H1 (cell line): ENCODE results near the gene ZNF70. TPM values are rescaled to one million over a fixed set of nuclear protein-coding genes. Genes with fewer than 3 reads are reported as not detected.

ENCODE experiments used
- CTCF ChIA-PET: fragments of 300-600 bp; sonication (Branson Sonifier 250); formaldehyde crosslinking; loops from one replicate; lab custom pipeline; 2021; ENCODE audit not compliant: partially characterized antibody; lab: Charles Lee
- POLR2A ChIA-PET: fragments of 300-600 bp; sonication (Branson Sonifier 250); formaldehyde crosslinking; loops from one replicate; lab custom pipeline; 2021; ENCODE audit warnings: inconsistent platforms; ENCODE audit not compliant: partially characterized antibody; lab: Charles Lee
- DNase-seq, 2 experiments: peaks; one replicate each; pipeline versions ENCODE4 v3.0.0 to v3.0.0-alpha.2; 2010 to 2022; ENCODE audit warnings: low spot score in 2 of 2, low read depth in 1 of 2, mixed read lengths in 1 of 2
- FAIRE-seq: peaks from 2 replicates; lab custom pipeline; 2011; peaks lifted over from hg19 to GRCh38; lab: Jason Lieb, UNC
- H2AFZ ChIP-seq: 2 replicates; pipeline ENCODE4 v1.8.1; 2012; ENCODE audit warnings: low read length, inconsistent platforms
- H2AK5ac ChIP-seq: 2 replicates; pipeline ENCODE4 v1.6.1; 2013; ENCODE audit warnings: low read depth, low read length
- H2BK120ac ChIP-seq: replicated peaks from 2 replicates; pipeline ENCODE3; 2013; ENCODE audit warnings: low read depth, low read length, inconsistent platforms
- H2BK12ac ChIP-seq: 2 replicates; pipeline ENCODE4 v1.6.1; 2013; ENCODE audit warnings: low read depth, low read length
- H2BK15ac ChIP-seq: 2 replicates; pipeline ENCODE4 v1.6.1; 2013; ENCODE audit warnings: low read length
- H2BK20ac ChIP-seq: 2 replicates; pipeline ENCODE4 v1.6.1; 2013; ENCODE audit warnings: low read length
- H2BK5ac ChIP-seq: 2 replicates; pipeline ENCODE4 v1.6.1; 2013; ENCODE audit warnings: low read depth, low read length
- H3K14ac ChIP-seq: 2 replicates; pipeline ENCODE4 v1.6.1; 2013; ENCODE audit warnings: inconsistent platforms; ENCODE audit not compliant: insufficient read length
- H3K18ac ChIP-seq: 2 replicates; pipeline ENCODE4 v1.6.1; 2013; ENCODE audit warnings: low read length; ENCODE audit errors: extremely low read depth
- H3K23ac ChIP-seq: 2 replicates; pipeline ENCODE4 v1.6.1; 2013; ENCODE audit warnings: inconsistent platforms; ENCODE audit not compliant: insufficient read length
- H3K23me2 ChIP-seq: 2 replicates; pipeline ENCODE4 v1.6.1; 2013; ENCODE audit warnings: low read depth, low read length
- H3K27ac ChIP-seq: 2 replicates; pipeline ENCODE4 v1.6.1; 2011; ENCODE audit warnings: low read depth, low read length, inconsistent platforms
- H3K27me3 ChIP-seq, 4 experiments: replicated peaks in 1 of 4; 1 replicate in 1 of 4; 2 replicates in 3 of 4; pipeline versions ENCODE4 v1.6.1 to v1.8.1; 2011 to 2013; ENCODE audit warnings: low read length in 3 of 4, mild to moderate bottlenecking in 3 of 4, inconsistent platforms in 2 of 4, mixed read lengths in 2 of 4, moderate library complexity in 1 of 4; ENCODE audit not compliant: control insufficient read depth in 3 of 4, insufficient read depth in 3 of 4; ENCODE audit errors: extremely low read depth in 1 of 4
- H3K36me3 ChIP-seq, 4 experiments: 2 replicates each; pipeline versions ENCODE4 v1.6.1 to v1.8.1; 2011 to 2013; ENCODE audit warnings: mild to moderate bottlenecking in 4 of 4, low read length in 3 of 4, moderate library complexity in 2 of 4, control low read depth in 1 of 4, inconsistent platforms in 1 of 4; ENCODE audit not compliant: insufficient read depth in 4 of 4, control insufficient read depth in 2 of 4
- H3K4ac ChIP-seq: replicated peaks from 2 replicates; pipeline ENCODE3; 2013; ENCODE audit warnings: low read length, low read depth, mixed read lengths, inconsistent platforms; ENCODE audit not compliant: insufficient read length
- H3K4me1 ChIP-seq, 4 experiments: replicated peaks in 1 of 4; 1 replicate in 1 of 4; 2 replicates in 3 of 4; pipeline versions ENCODE4 v1.6.1 to v1.8.1; 2011 to 2013; ENCODE audit warnings: low read length in 3 of 4, inconsistent platforms in 2 of 4, mixed read lengths in 1 of 4; ENCODE audit not compliant: insufficient read depth in 4 of 4, control insufficient read depth in 3 of 4
- H3K4me2 ChIP-seq, 2 experiments: 2 replicates each; pipeline versions ENCODE4 v1.6.1 to v1.8.1; 2011 to 2013; ENCODE audit warnings: low read depth in 2 of 2, low read length in 2 of 2, control low read depth in 1 of 2, inconsistent platforms in 1 of 2, mild to moderate bottlenecking in 1 of 2; ENCODE audit not compliant: insufficient read depth in 1 of 2
- H3K4me3 ChIP-seq, 4 experiments: fragments of 200-600, 300-600 bp in 1 of 4; sonication (generic), shearing (Covaris generic), sonication (Bioruptor Twin) in 1 of 4; 2 replicates each; pipeline versions ENCODE4 v1.5.1 to v1.8.1; 2011 to 2016; ENCODE audit warnings: low read length in 4 of 4, low read depth in 3 of 4, control low read depth in 2 of 4, inconsistent platforms in 2 of 4, mild to moderate bottlenecking in 2 of 4, mixed read lengths in 1 of 4, moderate library complexity in 1 of 4; ENCODE audit not compliant: insufficient read depth in 2 of 4; ENCODE audit errors: extremely low read depth in 1 of 4
- H3K56ac ChIP-seq: replicated peaks from 2 replicates; pipeline ENCODE3; 2013; ENCODE audit warnings: low read depth, mild to moderate bottlenecking, mixed read lengths, low read length, inconsistent platforms; ENCODE audit not compliant: insufficient read length
- H3K79me1 ChIP-seq: 2 replicates; pipeline ENCODE4 v1.6.1; 2013; ENCODE audit warnings: low read depth, low read length, control low read depth
- H3K79me2 ChIP-seq, 2 experiments: 2 replicates each; pipeline versions ENCODE4 v1.6.1 to v1.8.1; 2012 to 2013; ENCODE audit warnings: low read length in 2 of 2, mild to moderate bottlenecking in 2 of 2, inconsistent platforms in 1 of 2; ENCODE audit not compliant: insufficient read depth in 2 of 2, control insufficient read depth in 1 of 2
- H3K9ac ChIP-seq, 4 experiments: replicated peaks in 1 of 4; 1 replicate in 1 of 4; 2 replicates in 3 of 4; pipeline versions ENCODE4 v1.6.1 to v1.8.1; 2011 to 2013; ENCODE audit warnings: low read depth in 3 of 4, low read length in 3 of 4, control low read depth in 2 of 4, mild to moderate bottlenecking in 2 of 4, moderate library complexity in 2 of 4, inconsistent platforms in 1 of 4; ENCODE audit errors: extremely low read depth in 1 of 4
- H3K9me3 ChIP-seq, 2 experiments: 2 replicates each; pipeline versions ENCODE4 v1.6.1 to v1.8.1; 2012 to 2013; ENCODE audit warnings: mild to moderate bottlenecking in 2 of 2, moderate library complexity in 2 of 2, control low read depth in 1 of 2, inconsistent platforms in 1 of 2, low read depth in 1 of 2, low read length in 1 of 2, mixed read lengths in 1 of 2; ENCODE audit not compliant: insufficient read depth in 2 of 2
- H4K20me1 ChIP-seq, 2 experiments: replicated peaks in 1 of 2; 2 replicates each; pipeline versions ENCODE3 to v1.8.1; 2011 to 2013; ENCODE audit warnings: inconsistent platforms in 2 of 2, low read length in 2 of 2, mild to moderate bottlenecking in 1 of 2; ENCODE audit not compliant: insufficient read depth in 2 of 2, control insufficient read depth in 1 of 2
- H4K5ac ChIP-seq: 2 replicates; pipeline ENCODE4 v1.6.1; 2013; ENCODE audit warnings: low read length, low read depth, mixed read lengths, inconsistent platforms; ENCODE audit not compliant: insufficient read length
- H4K8ac ChIP-seq: 2 replicates; pipeline ENCODE4 v1.8.0; 2013; ENCODE audit warnings: mild to moderate bottlenecking, moderate library complexity, low read length, inconsistent platforms; ENCODE audit not compliant: insufficient read depth; ENCODE audit errors: extremely low read depth
- H4K91ac ChIP-seq: replicated peaks from 2 replicates; pipeline ENCODE3; 2013; ENCODE audit warnings: low read length, mixed read lengths, inconsistent platforms; ENCODE audit not compliant: insufficient read length
- ATF3 ChIP-seq: IDR thresholded peaks from 2 replicates; pipeline ENCODE4 v1.6.1; 2011; ENCODE audit warnings: low read depth, mild to moderate bottlenecking, low read length; ENCODE audit not compliant: insufficient read depth
- BRCA1 ChIP-seq: IDR thresholded peaks from 2 replicates; pipeline ENCODE4 v1.6.1; 2012; ENCODE audit warnings: low read depth, low read length, improper control_type of control experiment
- MAFK ChIP-seq: IDR thresholded peaks from 2 replicates; pipeline ENCODE4 v1.6.1; 2012; ENCODE audit warnings: low read depth, mild to moderate bottlenecking, improper control_type of control experiment, low read length
- POU5F1 ChIP-seq: IDR thresholded peaks from 2 replicates; pipeline ENCODE4 v1.6.1; 2011; ENCODE audit warnings: low read depth, mild to moderate bottlenecking, low read length, moderate library complexity
- SIRT6 ChIP-seq: IDR thresholded peaks from one replicate; pipeline ENCODE4 v1.7.1; 2012; ENCODE audit warnings: low read length, inconsistent platforms
- TAF1 ChIP-seq: IDR thresholded peaks from 2 replicates; pipeline ENCODE4 v1.6.1; 2011; ENCODE audit warnings: mild to moderate bottlenecking, low read depth, low read length
- TBP ChIP-seq: IDR thresholded peaks from 2 replicates; pipeline ENCODE4 v1.6.1; 2011; ENCODE audit warnings: low read depth, low read length, improper control_type of control experiment
- USF2 ChIP-seq: IDR thresholded peaks from 2 replicates; pipeline ENCODE4 v1.6.1; 2011; ENCODE audit warnings: low read length, improper control_type of control experiment
- WGBS, 2 experiments: shearing (Covaris generic) in 1 of 2; methylation state at CpG; one replicate each; pipeline versions ENCODE4 v1.1.6 to v1.1.7; 2013 to 2015; ENCODE audit warnings: low lambda C conversion rate in 2 of 2, mixed read lengths in 2 of 2, inconsistent platforms in 1 of 2, low coverage in 1 of 2, missing lambda C conversion rate in 1 of 2; ENCODE audit not compliant: insufficient replicate concordance in 2 of 2, insufficient coverage in 1 of 2, insufficient read length in 1 of 2; ENCODE audit errors: extremely low coverage in 1 of 2, missing lambda C conversion rate in 1 of 2; 5-methylcytosine and 5-hydroxymethylcytosine counted together
- polyA plus RNA-seq, 7 experiments: library from polyadenylated mRNA; depleted of rRNA in 3 of 7; stranded (reverse) in 5 of 7; unstranded in 2 of 7; fragments of >200 nt in 5 of 7; fragments of 200-250 nt in 2 of 7; gene quantifications; 1 replicate in 5 of 7; 2 replicates in 1 of 7; 4 replicates in 1 of 7; pipeline versions ENCODE4 v1.2.1 to v1.2.3, GENCODE V29; 2011 to 2013; ENCODE audit warnings: missing spikeins in 2 of 7, mixed read lengths in 2 of 7
- total RNA-seq: library from RNA; stranded (reverse); fragmentation: NEBNext Ultra II Directional; extraction: Animal tissue kit (Norgen Biotek cat#: 25700); gene quantifications from 2 replicates; pipeline ENCODE4 v1.2.1, GENCODE V29; 2021

The ZNF70 gene
- total and polyA plus RNA-seq, 2 of the 8 experiments (the other 6 are each of a cell fraction or from before 2014, with no cell fraction given): 1.1 to 2.6 TPM

- H2BK120ac ChIP-seq: no peak overlapping the region
- H3K79me1 ChIP-seq: no peaks in the 10 kb centered on the region
- no peak overlapping the region for H2BK15ac ChIP-seq
- no peak overlapping the region; the same call in 1 of the 2 replicates for H3K18ac ChIP-seq
- FAIRE-seq (no peak), DNase-seq (no peak)
- H3K36me3 ChIP-seq: no peaks in the 10 kb centered on the region
- no peak overlapping the region for H3K9ac ChIP-seq
- peaks cover 0 to 7% of the 10 kb centered on the region in 2 experiments for H4K20me1 ChIP-seq
- 86% methylated on average over 6 of the region's 6 CpGs; no CpG with 5 or more reads in 1 of the 2 experiments for WGBS, 2 experiments
- H3K9me3 ChIP-seq: no peaks in the 10 kb centered on the region
- TF ChIP-seq ATF3 (no peak), TAF1 (no peak), TBP (no peak), MAFK (no peak), USF2 (no peak), POU5F1 (no peak), SIRT6 (no peak), BRCA1 (no peak)
- TF ChIP-seq, all 59 proteins: peak for 0
- Histone ChIP-seq H3K4me3 (no peak overlapping the region), H3K27ac (no peak overlapping the region), H3K4ac (no peak overlapping the region), H3K23ac (no peak overlapping the region), H3K23me2 (peaks cover 5% of the 10 kb centered on the region; the same call in 1 of the 2 replicates), H2BK5ac (no peak overlapping the region), H4K8ac (no peak overlapping the region; the same call in 1 of the 2 replicates), H2BK20ac (no peak overlapping the region), H3K4me2 (no peak overlapping the region), H3K56ac (no peak overlapping the region), H3K4me1 (peaks cover 0 to 18% (median 14%) of the 10 kb centered on the region in 4 experiments; a peak in 5 of 7 replicates), H2AK5ac (no peak overlapping the region), H4K91ac (no peak overlapping the region), H3K14ac (no peak overlapping the region), H4K5ac (no peak overlapping the region), H2BK12ac (no peak overlapping the region), H2AFZ (no peak overlapping the region), H3K27me3 (peaks cover 0 to 3% (median 1%) of the 10 kb centered on the region in 4 experiments; a peak in 3 of 7 replicates), H3K79me2 (no peaks in the 10 kb centered on the region)
- POLR2A ChIA-PET: interaction anchor here (1.1 to 1.6 kb wide), 3 partner anchors 12 to 89 kb away, joined by 3 to 4 read pairs (median 3); partner anchors contain the start of gene MMP11
- CTCF ChIA-PET: interaction anchor here (0.7 to 2.0 kb wide), 3 partner anchors 11 to 582 kb away, joined by 3 to 4 read pairs (median 4); no protein-coding TSS in a partner anchor
Observed at GRCh38 chr22:23760056-23760455, 9.1 kb upstream of the ZNF70 start.
